NCI-H82 treated with DMSO at 0.1 percent for 48 hours (cell line): ENCODE data around the gene PACS2.
"Not testable (repeated sequence)": the region's sequence is repeated elsewhere in the genome, so short reads cannot be mapped to it uniquely, and the experiment has no call there.

Source experiments
- DNase-seq: peaks from one replicate; lab custom pipeline; 2025; ENCODE audit not compliant: unreplicated experiment; lab: John Stamatoyannopoulos, UW

Gene PACS2

GRCh38 chr14:105348169-105348944, 33.8 kb downstream of the PACS2 start:
- DNase-seq, result no peak

GRCh38 chr14:105348945-105349699, 34.6 kb downstream of the PACS2 start:
- no peak for DNase-seq

GRCh38 chr14:105349992-105350391, 35.4 kb downstream of the PACS2 start:
- DNase-seq, result no peak

GRCh38 chr14:105350450-105351244, 36.1 kb downstream of the PACS2 start:
- DNase-seq, result no peak

- no peak for DNase-seq
Measured at GRCh38 chr14:105351410-105351809, 36.9 kb downstream of the PACS2 start.

- peak; percentile 40 for DNase-seq
Measured at GRCh38 chr14:105351920-105352851, 37.6 kb downstream of the PACS2 start.

- no peak for DNase-seq
Measured at GRCh38 chr14:105353136-105353535, 38.6 kb downstream of the PACS2 start.

GRCh38 chr14:105354541-105354940, 40.0 kb downstream of the PACS2 start:
- DNase-seq, result no peak

- DNase-seq, result no peak
Measured at GRCh38 chr14:105355049-105355575, 40.6 kb downstream of the PACS2 start.

GRCh38 chr14:105355850-105356604, 41.5 kb downstream of the PACS2 start:
- no peak for DNase-seq

GRCh38 chr14:105356927-105357326, 42.4 kb downstream of the PACS2 start:
- no peak for DNase-seq

- no peak for DNase-seq
Measured at GRCh38 chr14:105357626-105358025, 43.1 kb downstream of the PACS2 start.

- DNase-seq, result no peak
Measured at GRCh38 chr14:105358140-105358846, 43.7 kb downstream of the PACS2 start.

GRCh38 chr14:105358943-105359342, 44.4 kb downstream of the PACS2 start:
- no peak for DNase-seq

GRCh38 chr14:105361412-105361811, 46.9 kb downstream of the PACS2 start:
- not testable (repeated sequence) for DNase-seq

- no peak for DNase-seq
Measured at GRCh38 chr14:105363847-105364708, 49.5 kb downstream of the PACS2 start.

- DNase-seq, result no peak
Measured at GRCh38 chr14:105365101-105365500, 50.6 kb downstream of the PACS2 start.

GRCh38 chr14:105365681-105366080, 51.1 kb downstream of the PACS2 start:
- DNase-seq, result no peak
